Gastroesophageal sphincter (tissue), 4 donors: ENCODE results near the gene PIGS. TPM values are rescaled to one million over a fixed set of nuclear protein-coding genes. Genes with fewer than 3 reads are reported as not detected.

ENCODE experiments used
- ATAC-seq: fragments of 150-250 bp; one replicate; pipeline ENCODE4 v1.9.1; 2016; ENCODE audit warnings: mild to moderate bottlenecking, moderate library complexity
- H3K27ac ChIP-seq, 4 donors: fragments of 200-600 bp; sonication (generic) in 3 of 4; 1 replicate in 3 of 4; 2 replicates in 1 of 4; pipeline ENCODE4 v1.5.1; 2016 to 2019
- H3K27me3 ChIP-seq: fragments of 200-600 bp; sonication (generic); one replicate; pipeline ENCODE4 v1.5.1; 2019
- H3K36me3 ChIP-seq, 2 donors: fragments of 200-600 bp; sonication (generic); one replicate each; pipeline ENCODE4 v1.5.1; 2019; ENCODE audit warnings: control low read depth in 1 of 2
- H3K4me1 ChIP-seq, 3 donors: fragments of 200-600 bp; sonication (generic); 1 replicate in 2 of 3; 2 replicates in 1 of 3; pipeline ENCODE4 v1.5.1; 2016 to 2019; ENCODE audit warnings: control low read depth in 2 of 3
- H3K4me3 ChIP-seq, 2 donors: fragments of 200-600 bp; sonication (generic); one replicate each; pipeline ENCODE4 v1.5.1; 2019; ENCODE audit warnings: mild to moderate bottlenecking in 1 of 2, moderate library complexity in 1 of 2
- H3K9me3 ChIP-seq, 3 donors: fragments of 200-600 bp; sonication (generic); one replicate each; pipeline ENCODE4 v1.5.1; 2017 to 2019; ENCODE audit warnings: control low read depth in 2 of 3
- EP300 ChIP-seq: sonication (generic); formaldehyde crosslinking; IDR thresholded peaks from one replicate; pipeline ENCODE4 v1.6.1; 2017; ENCODE audit warnings: antibody characterized with exemption, mild to moderate bottlenecking
- POLR2A ChIP-seq, 2 donors: fragments of 450-650 bp; IDR thresholded peaks; one replicate each; pipeline ENCODE4 v1.6.1; 2017; ENCODE audit warnings: antibody characterized with exemption in 2 of 2, mild to moderate bottlenecking in 2 of 2, moderate library complexity in 1 of 2
- POLR2AphosphoS5 ChIP-seq: sonication (generic); formaldehyde crosslinking; IDR thresholded peaks from one replicate; pipeline ENCODE4 v1.6.1; 2017; ENCODE audit warnings: antibody characterized with exemption
- WGBS, 2 donors: methylation state at CpG; one replicate each; pipeline ENCODE4 v1.1.5; 2018; ENCODE audit warnings: low coverage in 1 of 2; 5-methylcytosine and 5-hydroxymethylcytosine counted together
- total RNA-seq, 4 donors: library from RNA; depleted of rRNA; stranded (reverse); fragments of >200 nt; gene quantifications; one replicate each; pipeline ENCODE4 v1.1.0, GENCODE V29; 2016
- TF ChIP-seq, protein P1 (sequence below), 4 experiments: fragments of 200-600 bp in 2 of 4; fragments of 450-650 bp in 2 of 4; sonication (generic) in 1 of 4; IDR thresholded peaks; one replicate each; pipeline ENCODE4 v1.5.1; 2017 to 2019; ENCODE audit warnings: antibody characterized with exemption in 4 of 4, mild to moderate bottlenecking in 2 of 4, moderate library complexity in 2 of 4

PIGS gene
- total RNA-seq, 4 donors from 2014 or later = 40.8 to 90.4 (median 64.5) TPM

DNA sequence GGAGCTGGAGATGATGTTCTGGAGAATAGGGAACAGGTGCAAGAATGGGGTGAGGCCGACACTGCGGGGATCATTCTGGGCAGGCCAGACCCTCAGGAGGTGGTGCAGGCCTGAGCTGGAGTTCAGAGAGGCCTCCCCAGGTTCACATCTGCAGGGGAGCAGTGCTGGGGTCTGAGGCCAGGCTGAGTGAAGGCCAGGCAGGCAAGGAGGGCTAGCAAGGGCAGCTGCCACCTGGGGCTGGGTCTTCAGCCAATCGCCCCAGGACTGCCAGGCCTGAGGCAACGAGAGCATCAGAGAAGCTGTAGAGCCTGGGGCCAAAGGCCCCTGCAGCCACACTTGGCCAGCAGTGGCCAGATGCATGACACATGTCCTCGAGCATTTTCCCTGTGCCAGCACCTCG is 50.6 kb downstream of the PIGS start:
- H3K4me1 ChIP-seq = peaks cover 0 to 9% (median 0%) of the 10 kb centered on the region in 3 donors
- TF ChIP-seq, protein P1, sequence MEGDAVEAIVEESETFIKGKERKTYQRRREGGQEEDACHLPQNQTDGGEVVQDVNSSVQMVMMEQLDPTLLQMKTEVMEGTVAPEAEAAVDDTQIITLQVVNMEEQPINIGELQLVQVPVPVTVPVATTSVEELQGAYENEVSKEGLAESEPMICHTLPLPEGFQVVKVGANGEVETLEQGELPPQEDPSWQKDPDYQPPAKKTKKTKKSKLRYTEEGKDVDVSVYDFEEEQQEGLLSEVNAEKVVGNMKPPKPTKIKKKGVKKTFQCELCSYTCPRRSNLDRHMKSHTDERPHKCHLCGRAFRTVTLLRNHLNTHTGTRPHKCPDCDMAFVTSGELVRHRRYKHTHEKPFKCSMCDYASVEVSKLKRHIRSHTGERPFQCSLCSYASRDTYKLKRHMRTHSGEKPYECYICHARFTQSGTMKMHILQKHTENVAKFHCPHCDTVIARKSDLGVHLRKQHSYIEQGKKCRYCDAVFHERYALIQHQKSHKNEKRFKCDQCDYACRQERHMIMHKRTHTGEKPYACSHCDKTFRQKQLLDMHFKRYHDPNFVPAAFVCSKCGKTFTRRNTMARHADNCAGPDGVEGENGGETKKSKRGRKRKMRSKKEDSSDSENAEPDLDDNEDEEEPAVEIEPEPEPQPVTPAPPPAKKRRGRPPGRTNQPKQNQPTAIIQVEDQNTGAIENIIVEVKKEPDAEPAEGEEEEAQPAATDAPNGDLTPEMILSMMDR (IDR thresholded peaks at IDR 0.05) = no peak
- TF ChIP-seq EP300 (no peak), POLR2A (IDR thresholded peaks at IDR 0.05) (no peak), POLR2AphosphoS5 (no peak)

DNA sequence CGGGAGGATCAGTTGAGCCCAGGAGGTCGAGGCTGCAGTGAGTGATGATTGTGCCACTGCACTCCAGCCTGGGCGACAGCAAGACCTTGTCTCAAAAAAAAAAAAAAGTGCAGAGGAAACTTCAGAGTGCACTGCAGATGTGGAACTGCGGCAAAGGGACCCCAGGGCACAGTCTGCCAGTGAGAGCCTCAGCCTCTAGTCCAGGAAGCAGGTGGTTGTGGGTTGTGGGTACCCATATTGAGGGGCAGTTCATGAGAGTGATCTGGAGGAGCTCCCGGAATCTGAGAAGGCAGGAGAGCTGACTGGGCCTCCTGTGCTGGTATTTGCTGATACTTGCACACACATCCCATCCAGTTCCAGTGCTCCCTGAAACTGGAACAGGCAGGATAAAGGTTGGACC is 52.1 kb downstream of the PIGS start:
- Histone ChIP-seq H3K9me3 (no peaks in the 10 kb centered on the region), H3K4me3 (no peak overlapping the region), H3K4me1 (no peaks in the 10 kb centered on the region), H3K36me3 (no peaks in the 10 kb centered on the region), H3K27ac (no peak overlapping the region), H3K27me3 (peaks cover 12% of the 10 kb centered on the region)
- TF ChIP-seq, protein P1 (IDR thresholded peaks at IDR 0.05) = no peak
- TF ChIP-seq EP300 (no peak), POLR2AphosphoS5 (no peak), POLR2A (IDR thresholded peaks at IDR 0.05) (no peak)
- no peak for ATAC-seq
- 53 to 83% methylated on average over 2 to 3 of the region's 5 CpGs for WGBS, 2 donors

More for the DNA sequence above, 50.6 kb downstream of the PIGS start:
- Histone ChIP-seq H3K27me3 (peaks cover 7% of the 10 kb centered on the region), H3K4me3 (no peak overlapping the region), H3K36me3 (no peaks in the 10 kb centered on the region), H3K27ac (no peak overlapping the region), H3K9me3 (no peaks in the 10 kb centered on the region)
- WGBS, 2 donors = 0 to 60% methylated on average over 1 of the region's 6 CpGs
- no peak for ATAC-seq

DNA sequence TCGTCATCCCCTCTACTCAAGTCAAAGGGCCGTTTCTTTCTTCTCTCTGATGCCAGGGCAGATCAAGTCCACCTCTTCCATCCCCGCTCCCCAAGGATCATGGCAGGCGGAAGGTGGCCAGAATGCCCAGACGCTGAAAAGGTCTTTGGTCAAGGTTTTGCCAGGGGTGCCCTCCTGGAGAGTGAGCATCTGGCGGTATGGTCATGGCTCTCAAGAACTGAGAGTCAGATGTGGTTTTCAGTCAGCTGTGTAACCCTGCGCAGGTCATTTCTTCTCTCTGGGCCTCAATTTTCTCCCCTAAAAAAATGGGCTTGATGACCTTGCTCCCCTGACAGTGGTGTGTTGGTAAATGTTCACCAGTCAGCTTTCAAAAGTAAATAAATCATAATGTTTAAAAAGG is 52.7 kb downstream of the PIGS start:
- TF ChIP-seq, protein P1 (IDR thresholded peaks at IDR 0.05) = no peak
- TF ChIP-seq POLR2AphosphoS5 = no peak
- no peak for TF ChIP-seq POLR2A (IDR thresholded peaks at IDR 0.05)
- no peak for TF ChIP-seq EP300
- no peak overlapping the region for H3K4me3 ChIP-seq
- peaks cover 19% of the 10 kb centered on the region for H3K27me3 ChIP-seq
- no peaks in the 10 kb centered on the region for H3K36me3 ChIP-seq
- H3K27ac ChIP-seq = no peak overlapping the region
- no peaks in the 10 kb centered on the region for H3K9me3 ChIP-seq
- ATAC-seq = no peak
- WGBS, 2 donors = 83 to 85% methylated on average over 5 to 6 of the region's 7 CpGs
- H3K4me1 ChIP-seq = no peaks in the 10 kb centered on the region

DNA sequence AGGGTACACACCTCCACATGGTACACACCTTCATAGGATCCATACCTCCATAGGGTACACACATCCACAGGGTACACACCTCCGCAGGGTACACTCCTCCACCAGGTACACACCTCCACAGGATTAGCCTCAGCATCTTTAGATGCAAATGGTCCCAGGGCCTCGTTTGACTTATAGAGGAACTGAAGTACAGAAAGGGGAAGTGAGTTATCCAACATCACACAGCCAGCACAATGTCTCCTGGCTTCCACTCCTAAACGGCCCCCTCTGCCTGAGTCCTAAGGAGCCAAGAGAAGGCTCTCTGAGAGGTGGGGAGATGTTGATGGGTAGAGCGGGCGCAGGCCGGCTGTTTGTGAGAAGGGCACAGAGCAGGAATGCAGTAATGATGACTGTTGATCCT is 53.2 kb downstream of the PIGS start:
- Histone ChIP-seq H3K36me3 (no peaks in the 10 kb centered on the region), H3K4me3 (no peak overlapping the region), H3K4me1 (no peaks in the 10 kb centered on the region), H3K27me3 (peaks cover 23% of the 10 kb centered on the region), H3K9me3 (no peaks in the 10 kb centered on the region), H3K27ac (no peak overlapping the region)
- TF ChIP-seq POLR2AphosphoS5 (no peak), POLR2A (IDR thresholded peaks at IDR 0.05) (no peak), EP300 (no peak)
- TF ChIP-seq, protein P1 (IDR thresholded peaks at IDR 0.05) = no peak
- no peak for ATAC-seq
- WGBS, 2 donors = 49 to 56% methylated on average over 3 to 4 of the region's 6 CpGs

DNA sequence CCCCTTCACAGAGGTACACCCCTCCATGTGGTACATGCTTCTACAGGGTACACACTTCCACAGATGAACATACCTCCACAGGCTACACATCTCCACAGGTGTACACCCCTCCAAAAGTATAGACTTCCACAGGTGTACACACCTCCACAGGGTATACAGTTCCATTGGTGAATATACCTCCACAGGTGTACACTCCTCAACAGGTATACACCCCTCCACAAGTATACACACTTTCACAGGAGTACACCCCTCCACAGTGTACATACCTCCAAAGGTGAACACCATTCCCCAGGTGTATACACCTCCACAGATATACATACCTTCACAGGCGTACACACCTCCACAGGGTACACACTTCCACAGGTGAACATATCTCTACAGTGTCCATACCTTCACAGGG is 55.8 kb downstream of the PIGS start:
- Histone ChIP-seq H3K9me3 (no peaks in the 10 kb centered on the region), H3K27ac (no peak overlapping the region), H3K4me1 (no peaks in the 10 kb centered on the region), H3K27me3 (peaks cover 41% of the 10 kb centered on the region), H3K4me3 (no peak overlapping the region), H3K36me3 (no peaks in the 10 kb centered on the region)
- TF ChIP-seq EP300 (no peak), POLR2AphosphoS5 (no peak), POLR2A (IDR thresholded peaks at IDR 0.05) (no peak)
- TF ChIP-seq, protein P1 (IDR thresholded peaks at IDR 0.05) = no peak
- no peak for ATAC-seq
- WGBS, 2 donors = 60% methylated on average over 1 of the region's 1 CpG; no CpG with 5 or more reads in 1 of the 2 donors
